Left lung (tissue), 10 donors: ENCODE results near the gene SOX3. TPM values are rescaled to one million over a fixed set of nuclear protein-coding genes. Genes with fewer than 3 reads are reported as not detected.

Source experiments
- ATAC-seq: fragments of 200-7000 bp; cut with Tn5 transposase; one replicate; pipeline ENCODE4 v1.9.1; 2020; ENCODE audit warnings: moderate library complexity
- DNase-seq, 4 donors: peaks; one replicate each; pipeline ENCODE4 v3.0.0-alpha.2; 2013 to 2020
- H3K27ac ChIP-seq, 2 donors: fragments of 200-600 bp; sonication (generic) in 1 of 2; one replicate each; pipeline versions ENCODE4 v1.5.0 to v1.8.0; 2020 to 2021
- H3K27me3 ChIP-seq, 2 donors: fragments of 200-600 bp; sonication (generic) in 1 of 2; one replicate each; pipeline versions ENCODE4 v1.5.0 to v1.8.0; 2020 to 2021
- H3K36me3 ChIP-seq, 2 donors: fragments of 200-600 bp; sonication (generic) in 1 of 2; one replicate each; pipeline versions ENCODE4 v1.5.0 to v1.8.0; 2020 to 2021
- H3K4me1 ChIP-seq, 2 donors: fragments of 200-600 bp; one replicate each; pipeline ENCODE4 v1.8.0; 2021
- H3K4me3 ChIP-seq, 2 donors: fragments of 200-600 bp; sonication (generic) in 1 of 2; one replicate each; pipeline versions ENCODE4 v1.5.0 to v1.8.0; 2020 to 2021; ENCODE audit warnings: mild to moderate bottlenecking in 1 of 2
- H3K9me3 ChIP-seq, 2 donors: fragments of 200-600 bp; sonication (generic) in 1 of 2; one replicate each; pipeline versions ENCODE4 v1.5.0 to v1.8.0; 2020 to 2021
- CTCF ChIP-seq, 2 donors: fragments of 200-600 bp; sonication (generic) in 1 of 2; IDR thresholded peaks; one replicate each; pipeline versions ENCODE4 v1.5.0 to v1.8.0; 2021; ENCODE audit warnings: antibody characterized with exemption in 2 of 2
- intact Hi-C, 2 donors: fragments of 100-400 bp; cut with DNase I; formaldehyde crosslinking; loops; one replicate each; pipeline versions ENCODE4 v1.11.2 to v1.14.2; 2022
- polyA plus RNA-seq, 6 donors: library from polyadenylated mRNA; unstranded; fragments of 120-200 nt; gene quantifications; one replicate each; pipeline ENCODE4 v1.2.1, GENCODE V29; 2013; ENCODE audit not compliant: insufficient read length in 6 of 6
- total RNA-seq, 2 donors: library from RNA; stranded (reverse); fragmentation: NEBNext Ultra II Directional; extraction: Animal tissue kit (Norgen Biotek cat#: 25700); gene quantifications; one replicate each; pipeline ENCODE4 v1.2.1, GENCODE V29; 2021
- donor health status: DM: no; HTN: yes; CAD: no.
- donor health status: DM: no; HTN: no; CAD: no.

The SOX3 gene
- total and polyA plus RNA-seq, 8 donors, result 0.06 TPM; not detected in 7

DNA sequence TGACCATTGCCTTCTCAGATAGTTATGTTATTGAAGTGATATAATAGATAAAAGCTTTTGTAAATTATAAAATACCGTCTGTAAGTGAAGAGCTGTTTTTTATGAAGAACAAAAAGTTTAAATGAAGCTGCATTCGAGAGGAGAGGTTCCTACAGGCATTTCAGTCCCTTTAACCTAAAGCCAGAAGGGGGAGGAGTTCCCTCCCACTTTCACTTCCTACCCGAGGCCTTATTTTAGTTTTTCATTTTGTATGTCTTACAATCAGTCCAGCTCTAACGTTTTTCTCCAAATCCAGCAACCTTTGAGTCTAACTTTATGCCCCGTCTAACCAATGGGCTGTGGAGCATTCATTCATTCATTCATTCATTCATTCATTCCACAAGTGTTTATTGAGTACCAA is 16.5 kb upstream of the SOX3 start:
- ATAC-seq (no peak), DNase-seq (no peak)
- no peak for TF ChIP-seq CTCF (IDR thresholded peaks at IDR 0.05)
- Histone ChIP-seq H3K4me3 (no peak overlapping the region), H3K27me3 (no peaks in the 10 kb centered on the region), H3K4me1 (no peaks in the 10 kb centered on the region), H3K36me3 (no peaks in the 10 kb centered on the region), H3K27ac (no peak overlapping the region), H3K9me3 (no peaks in the 10 kb centered on the region)
- intact Hi-C loops, result no loop called here

GRCh38 chrX:140514554-140514953 is 9.7 kb upstream of the SOX3 start:
- no peak for ATAC-seq

GRCh38 chrX:140510895-140511295 is 6.0 kb upstream of the SOX3 start:
- no peak for TF ChIP-seq CTCF (IDR thresholded peaks at IDR 0.05)
- Histone ChIP-seq H3K9me3 (no peaks in the 10 kb centered on the region), H3K27ac (no peak overlapping the region), H3K4me1 (no peaks in the 10 kb centered on the region), H3K36me3 (no peaks in the 10 kb centered on the region), H3K4me3 (no peak overlapping the region), H3K27me3 (peaks cover 62 to 80% of the 10 kb centered on the region in 2 donors)
- intact Hi-C loops, result no loop called here
- DNase-seq (no peak), ATAC-seq (no peak)

More at GRCh38 chrX:140514554-140514953, 9.7 kb upstream of the SOX3 start:
- H3K27me3 ChIP-seq, result peaks cover 31 to 44% of the 10 kb centered on the region in 2 donors
- intact Hi-C loops, result no loop called here
- H3K9me3 ChIP-seq, result no peaks in the 10 kb centered on the region
- H3K4me1 ChIP-seq, result no peaks in the 10 kb centered on the region
- no peak for DNase-seq
- H3K36me3 ChIP-seq, result no peaks in the 10 kb centered on the region
- H3K27ac ChIP-seq, result no peak overlapping the region
- H3K4me3 ChIP-seq, result no peak overlapping the region
- no peak for TF ChIP-seq CTCF (IDR thresholded peaks at IDR 0.05)

- no peak overlapping the region for H3K27ac ChIP-seq
- H3K9me3 ChIP-seq, result no peaks in the 10 kb centered on the region
- H3K4me3 ChIP-seq, result no peak overlapping the region
- peaks cover 68 to 86% of the 10 kb centered on the region in 2 donors for H3K27me3 ChIP-seq
- H3K36me3 ChIP-seq, result no peaks in the 10 kb centered on the region
- intact Hi-C loops, result no loop called here
- TF ChIP-seq CTCF (IDR thresholded peaks at IDR 0.05), result no peak
- ATAC-seq (no peak), DNase-seq (no peak)
- no peaks in the 10 kb centered on the region for H3K4me1 ChIP-seq
Measured at GRCh38 chrX:140510306-140510676, 5.4 kb upstream of the SOX3 start.

- Histone ChIP-seq H3K9me3 (no peaks in the 10 kb centered on the region), H3K27ac (no peak overlapping the region), H3K4me3 (no peak overlapping the region), H3K27me3 (peaks cover 71 to 92% of the 10 kb centered on the region in 2 donors), H3K36me3 (no peaks in the 10 kb centered on the region), H3K4me1 (no peaks in the 10 kb centered on the region)
- DNase-seq (no peak), ATAC-seq (no peak)
- intact Hi-C loops, result no loop called here
- TF ChIP-seq CTCF (IDR thresholded peaks at IDR 0.05), result no peak
Measured at GRCh38 chrX:140509468-140510305, 4.8 kb upstream of the SOX3 start.
